ENCODE data around the gene GTPBP6.

- TF ChIP-seq, protein P1, sequence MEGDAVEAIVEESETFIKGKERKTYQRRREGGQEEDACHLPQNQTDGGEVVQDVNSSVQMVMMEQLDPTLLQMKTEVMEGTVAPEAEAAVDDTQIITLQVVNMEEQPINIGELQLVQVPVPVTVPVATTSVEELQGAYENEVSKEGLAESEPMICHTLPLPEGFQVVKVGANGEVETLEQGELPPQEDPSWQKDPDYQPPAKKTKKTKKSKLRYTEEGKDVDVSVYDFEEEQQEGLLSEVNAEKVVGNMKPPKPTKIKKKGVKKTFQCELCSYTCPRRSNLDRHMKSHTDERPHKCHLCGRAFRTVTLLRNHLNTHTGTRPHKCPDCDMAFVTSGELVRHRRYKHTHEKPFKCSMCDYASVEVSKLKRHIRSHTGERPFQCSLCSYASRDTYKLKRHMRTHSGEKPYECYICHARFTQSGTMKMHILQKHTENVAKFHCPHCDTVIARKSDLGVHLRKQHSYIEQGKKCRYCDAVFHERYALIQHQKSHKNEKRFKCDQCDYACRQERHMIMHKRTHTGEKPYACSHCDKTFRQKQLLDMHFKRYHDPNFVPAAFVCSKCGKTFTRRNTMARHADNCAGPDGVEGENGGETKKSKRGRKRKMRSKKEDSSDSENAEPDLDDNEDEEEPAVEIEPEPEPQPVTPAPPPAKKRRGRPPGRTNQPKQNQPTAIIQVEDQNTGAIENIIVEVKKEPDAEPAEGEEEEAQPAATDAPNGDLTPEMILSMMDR (IDR thresholded peaks at IDR 0.05): no peak
- TF ChIP-seq POLR2A (IDR thresholded peaks at IDR 0.05): no peak
These were observed 18.8 kb upstream of the GTPBP6 start for GRCh38 chrX:337331-337831.

Data from uterus (tissue), 2 donors.